Panc1 (cell line): ENCODE data around the gene MAML3. TPM values are rescaled to one million over a fixed set of nuclear protein-coding genes. Genes with fewer than 3 reads are reported as not detected.
A peak's percentile ranks its signal among the peaks of the same experiment; 100 is the strongest.

ENCODE experiments used
- ATAC-seq: fragments of 200-7000 bp; cut with Tn5 transposase; 2 replicates; pipeline ENCODE4 v1.9.1; 2020; ENCODE audit warnings: mild to moderate bottlenecking, moderate library complexity
- BruUV-seq: library from RNA; stranded (reverse); fragments of 400-500 nt; replicated peaks from 2 replicates; lab custom pipeline; 2021; lab: Mats Ljungman, UMichigan
- CTCF ChIA-PET: fragments of 300-600 bp; sonication (Branson Sonifier 250); formaldehyde crosslinking; loops from one replicate; lab custom pipeline; 2022; ENCODE audit warnings: antibody characterized with exemption; lab: Charles Lee
- POLR2A ChIA-PET: fragments of 300-600 bp; sonication (Branson Sonifier 250); formaldehyde crosslinking; loops from one replicate; lab custom pipeline; 2022; ENCODE audit warnings: antibody characterized with exemption; lab: Charles Lee
- DNase-seq: peaks from one replicate; pipeline ENCODE4 v3.0.0-alpha.2; 2010; ENCODE audit warnings: low read depth, low spot score
- H3K27ac ChIP-seq: 2 replicates; pipeline ENCODE4 v1.5.1; 2011; ENCODE audit warnings: mild to moderate bottlenecking, low read length, inconsistent platforms
- H3K27me3 ChIP-seq: fragments of 200-500 bp; sonication (Bioruptor generic); 2 replicates; pipeline ENCODE4 v1.6.0; 2014; ENCODE audit warnings: low read length, inconsistent platforms; ENCODE audit not compliant: control insufficient read depth, insufficient read depth
- H3K36me3 ChIP-seq: fragments of 200-500 bp; sonication (Bioruptor generic); 2 replicates; pipeline ENCODE4 v1.5.1; 2014; ENCODE audit warnings: inconsistent platforms, mild to moderate bottlenecking, low read length, moderate library complexity; ENCODE audit not compliant: control insufficient read depth, insufficient read depth
- H3K4me1 ChIP-seq: 2 replicates; pipeline ENCODE4 v1.5.1; 2011; ENCODE audit warnings: inconsistent platforms, mild to moderate bottlenecking, low read length, moderate library complexity; ENCODE audit not compliant: control insufficient read depth, insufficient read depth
- H3K4me3 ChIP-seq, 2 experiments: 2 replicates each; pipeline ENCODE4 v1.5.1; 2011 to 2012; ENCODE audit warnings: low read depth in 2 of 2, low read length in 2 of 2, mild to moderate bottlenecking in 2 of 2, inconsistent platforms in 1 of 2, moderate library complexity in 1 of 2
- H3K9me3 ChIP-seq: fragments of 200-500 bp; sonication (Bioruptor generic); 2 replicates; pipeline ENCODE4 v1.5.1; 2014; ENCODE audit warnings: low read depth, mild to moderate bottlenecking, inconsistent platforms, low read length, moderate library complexity; ENCODE audit not compliant: control insufficient read depth, insufficient read depth
- POLR2AphosphoS5 ChIP-seq: IDR thresholded peaks from 2 replicates; pipeline ENCODE4 v1.6.1; 2012; ENCODE audit warnings: mild to moderate bottlenecking, low read depth, low read length, moderate library complexity
- SIN3A ChIP-seq: IDR thresholded peaks from 2 replicates; pipeline ENCODE4 v1.6.1; 2012; ENCODE audit warnings: low read depth, mild to moderate bottlenecking, low read length, moderate library complexity, borderline replicate concordance; ENCODE audit not compliant: insufficient read depth
- TCF7L2 ChIP-seq: IDR thresholded peaks from 2 replicates; pipeline ENCODE4 v1.6.1; 2011; ENCODE audit warnings: mild to moderate bottlenecking, low read depth, low read length, inconsistent platforms
- in situ Hi-C: cut with HindIII; loops from 2 replicates; pipeline ENCODE4 v1.10.0; 2016; ENCODE audit warnings: low sequenced_read_pairs, low pct_unique_long_range_greater_than_20kb
- intact Hi-C: fragments of 100-400 bp; cut with micrococcal nuclease; formaldehyde crosslinking; loops from one replicate; pipeline ENCODE4 v1.10.0; 2022; ENCODE audit not compliant: unreplicated experiment
- total RNA-seq: library from RNA; stranded (reverse); gene quantifications from one replicate; pipeline ENCODE4 v1.2.1, GENCODE V29; 2021; ENCODE audit not compliant: unreplicated experiment
- TF ChIP-seq, protein P1 (sequence below), 2 experiments: IDR thresholded peaks; 2 replicates each; pipeline ENCODE4 v1.6.1; 2011 to 2012; ENCODE audit warnings: low read depth in 2 of 2, control low read depth in 1 of 2, low read length in 1 of 2, mild to moderate bottlenecking in 1 of 2, moderate library complexity in 1 of 2; ENCODE audit not compliant: insufficient read depth in 1 of 2
- TF ChIP-seq, protein P2 (sequence below): fragments of 450-650 bp; IDR thresholded peaks from 2 replicates; pipeline ENCODE4 v1.5.1; 2017; ENCODE audit warnings: mild to moderate bottlenecking

MAML3 gene
- total RNA-seq, 1 experiment from 2014 or later = 7.7 TPM

DNA sequence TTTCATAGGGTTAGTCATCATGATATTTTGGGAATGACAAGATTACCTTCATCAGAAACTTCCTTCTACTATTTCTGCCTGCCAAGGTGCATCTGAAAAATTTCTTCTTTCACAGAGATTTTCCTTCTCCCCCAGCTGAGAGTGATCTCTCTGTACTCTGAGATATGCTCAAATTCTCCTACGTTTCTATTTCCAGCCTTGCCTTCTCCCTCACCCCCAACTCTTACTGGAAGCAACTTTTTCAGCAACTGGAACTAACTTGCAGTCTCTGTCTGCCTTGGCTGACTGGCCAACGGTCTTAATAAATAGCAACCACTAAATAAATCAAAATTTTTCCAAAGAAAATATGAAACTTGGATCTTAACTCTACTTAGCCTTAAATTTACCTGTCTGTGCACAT is 122.3 kb downstream of the MAML3 start:
- Histone ChIP-seq H3K27ac (peak overlapping the region; percentile 26; the same call in 1 of the 2 replicates), H3K27me3 (no peaks in the 10 kb centered on the region), H3K9me3 (no peaks in the 10 kb centered on the region), H3K36me3 (no peaks in the 10 kb centered on the region), H3K4me1 (peaks cover 11% of the 10 kb centered on the region), H3K4me3 (no peak overlapping the region)
- TF ChIP-seq, protein P1, sequence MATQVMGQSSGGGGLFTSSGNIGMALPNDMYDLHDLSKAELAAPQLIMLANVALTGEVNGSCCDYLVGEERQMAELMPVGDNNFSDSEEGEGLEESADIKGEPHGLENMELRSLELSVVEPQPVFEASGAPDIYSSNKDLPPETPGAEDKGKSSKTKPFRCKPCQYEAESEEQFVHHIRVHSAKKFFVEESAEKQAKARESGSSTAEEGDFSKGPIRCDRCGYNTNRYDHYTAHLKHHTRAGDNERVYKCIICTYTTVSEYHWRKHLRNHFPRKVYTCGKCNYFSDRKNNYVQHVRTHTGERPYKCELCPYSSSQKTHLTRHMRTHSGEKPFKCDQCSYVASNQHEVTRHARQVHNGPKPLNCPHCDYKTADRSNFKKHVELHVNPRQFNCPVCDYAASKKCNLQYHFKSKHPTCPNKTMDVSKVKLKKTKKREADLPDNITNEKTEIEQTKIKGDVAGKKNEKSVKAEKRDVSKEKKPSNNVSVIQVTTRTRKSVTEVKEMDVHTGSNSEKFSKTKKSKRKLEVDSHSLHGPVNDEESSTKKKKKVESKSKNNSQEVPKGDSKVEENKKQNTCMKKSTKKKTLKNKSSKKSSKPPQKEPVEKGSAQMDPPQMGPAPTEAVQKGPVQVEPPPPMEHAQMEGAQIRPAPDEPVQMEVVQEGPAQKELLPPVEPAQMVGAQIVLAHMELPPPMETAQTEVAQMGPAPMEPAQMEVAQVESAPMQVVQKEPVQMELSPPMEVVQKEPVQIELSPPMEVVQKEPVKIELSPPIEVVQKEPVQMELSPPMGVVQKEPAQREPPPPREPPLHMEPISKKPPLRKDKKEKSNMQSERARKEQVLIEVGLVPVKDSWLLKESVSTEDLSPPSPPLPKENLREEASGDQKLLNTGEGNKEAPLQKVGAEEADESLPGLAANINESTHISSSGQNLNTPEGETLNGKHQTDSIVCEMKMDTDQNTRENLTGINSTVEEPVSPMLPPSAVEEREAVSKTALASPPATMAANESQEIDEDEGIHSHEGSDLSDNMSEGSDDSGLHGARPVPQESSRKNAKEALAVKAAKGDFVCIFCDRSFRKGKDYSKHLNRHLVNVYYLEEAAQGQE (IDR thresholded peaks at IDR 0.05; ENCODE audit: insufficient read depth in 1 of 2, low read depth in 2 of 2, low read length in 1 of 2) = no peak
- TF ChIP-seq POLR2AphosphoS5 = no peak
- TF ChIP-seq, protein P2, sequence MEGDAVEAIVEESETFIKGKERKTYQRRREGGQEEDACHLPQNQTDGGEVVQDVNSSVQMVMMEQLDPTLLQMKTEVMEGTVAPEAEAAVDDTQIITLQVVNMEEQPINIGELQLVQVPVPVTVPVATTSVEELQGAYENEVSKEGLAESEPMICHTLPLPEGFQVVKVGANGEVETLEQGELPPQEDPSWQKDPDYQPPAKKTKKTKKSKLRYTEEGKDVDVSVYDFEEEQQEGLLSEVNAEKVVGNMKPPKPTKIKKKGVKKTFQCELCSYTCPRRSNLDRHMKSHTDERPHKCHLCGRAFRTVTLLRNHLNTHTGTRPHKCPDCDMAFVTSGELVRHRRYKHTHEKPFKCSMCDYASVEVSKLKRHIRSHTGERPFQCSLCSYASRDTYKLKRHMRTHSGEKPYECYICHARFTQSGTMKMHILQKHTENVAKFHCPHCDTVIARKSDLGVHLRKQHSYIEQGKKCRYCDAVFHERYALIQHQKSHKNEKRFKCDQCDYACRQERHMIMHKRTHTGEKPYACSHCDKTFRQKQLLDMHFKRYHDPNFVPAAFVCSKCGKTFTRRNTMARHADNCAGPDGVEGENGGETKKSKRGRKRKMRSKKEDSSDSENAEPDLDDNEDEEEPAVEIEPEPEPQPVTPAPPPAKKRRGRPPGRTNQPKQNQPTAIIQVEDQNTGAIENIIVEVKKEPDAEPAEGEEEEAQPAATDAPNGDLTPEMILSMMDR = no peak
- no peak for TF ChIP-seq TCF7L2
- no peak for TF ChIP-seq SIN3A
- BruUV-seq = no TSS peak
- ChIA-PET POLR2A (no interaction called here), CTCF (no interaction called here)
- in situ Hi-C loops (no loop called here), intact Hi-C loops (no loop called here)
- no peak for ATAC-seq
- DNase-seq = no peak

DNA sequence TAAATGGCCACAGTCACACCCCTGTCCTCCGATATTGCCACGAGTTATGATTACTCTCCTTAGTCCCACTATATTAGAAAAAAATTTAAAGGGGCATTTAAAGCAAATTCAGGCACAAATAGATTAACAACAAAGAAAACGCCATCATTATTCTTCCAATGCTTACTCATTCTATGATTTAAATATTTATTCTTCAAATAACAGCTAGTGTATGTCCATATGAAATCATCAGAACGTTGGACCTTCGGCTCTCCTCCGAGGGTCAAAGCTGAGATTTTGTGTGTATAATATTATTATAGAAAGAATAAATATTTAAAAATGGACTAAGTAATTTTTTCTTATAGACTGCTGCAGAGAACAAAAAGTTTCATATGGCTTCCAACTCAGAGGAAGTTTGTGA is 122.9 kb downstream of the MAML3 start:
- TF ChIP-seq SIN3A = no peak
- TF ChIP-seq POLR2AphosphoS5 = no peak
- TF ChIP-seq, protein P2 = no peak
- TF ChIP-seq TCF7L2 = no peak
- TF ChIP-seq, protein P1 (IDR thresholded peaks at IDR 0.05; ENCODE audit: insufficient read depth in 1 of 2, low read depth in 2 of 2, low read length in 1 of 2) = no peak
- in situ Hi-C loops = no loop called here
- CTCF ChIA-PET = no interaction called here
- POLR2A ChIA-PET = interaction anchor here (0.6 kb wide), 1 partner anchor 121 kb away, joined by 11 read pairs; no protein-coding TSS in a partner anchor
- intact Hi-C loops = no loop called here
- no peak overlapping the region for H3K27ac ChIP-seq
- H3K4me3 ChIP-seq = no peak overlapping the region
- H3K27me3 ChIP-seq = no peaks in the 10 kb centered on the region
- peaks cover 4% of the 10 kb centered on the region; the same call in 1 of the 2 replicates for H3K4me1 ChIP-seq
- no TSS peak for BruUV-seq
- DNase-seq (no peak), ATAC-seq (no peak)
- no peaks in the 10 kb centered on the region for H3K36me3 ChIP-seq
- H3K9me3 ChIP-seq = no peaks in the 10 kb centered on the region
